ENCODE data around the gene ATP11A.

The ATP11A gene

GRCh38 chr13:112765731-112766130 lies 75.9 kb downstream of the ATP11A start:
- DNase-seq (ENCODE audit: low read depth, low spot score): no peak
- no peak overlapping the region for H3K4me3 ChIP-seq (ENCODE audit: insufficient read length, low read depth)
- H3K4me1 ChIP-seq (ENCODE audit: insufficient read depth, insufficient read length): peaks cover 5% of the 10 kb centered on the region
- no peaks in the 10 kb centered on the region for H3K9me3 ChIP-seq (ENCODE audit: insufficient read depth, low read length)
- H3K9ac ChIP-seq (ENCODE audit: insufficient read length, low read depth): no peak overlapping the region
- no peaks in the 10 kb centered on the region for H3K27me3 ChIP-seq (ENCODE audit: insufficient read depth, insufficient read length)
- no peaks in the 10 kb centered on the region for H3K36me3 ChIP-seq (ENCODE audit: insufficient read depth, insufficient read length, low read length)
- no peak for TF ChIP-seq SUZ12 (IDR thresholded peaks at IDR 0.05; ENCODE audit: extremely low read depth, insufficient read depth, insufficient read length)
- no peak for TF ChIP-seq ZNF274 (IDR thresholded peaks at IDR 0.05; ENCODE audit: low read depth, low read length)
- TF ChIP-seq YY1 (IDR thresholded peaks at IDR 0.05; ENCODE audit: insufficient read depth, insufficient read length): no peak

DNA sequence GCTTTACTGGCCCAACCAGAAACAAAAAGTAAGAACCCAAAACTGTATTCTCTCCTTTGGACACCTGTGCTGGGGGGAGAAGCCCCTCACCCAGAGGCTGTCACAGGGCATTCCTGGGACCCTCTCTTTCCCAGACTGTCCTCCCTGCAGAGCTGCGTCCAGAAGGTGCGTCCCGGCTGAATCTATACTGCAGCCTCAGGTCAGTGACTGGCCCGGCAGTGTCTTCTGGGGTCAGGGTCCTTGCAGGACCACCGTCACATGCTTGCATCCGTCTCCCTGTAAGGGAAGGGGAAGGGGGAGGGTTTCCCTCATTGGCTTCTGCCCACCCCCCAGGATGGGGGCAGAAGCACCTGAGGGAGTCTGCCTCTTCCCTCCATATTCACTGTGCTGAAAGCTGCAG lies 76.5 kb downstream of the ATP11A start:
- Histone ChIP-seq H3K9me3 (ENCODE audit: insufficient read depth, low read length) (no peaks in the 10 kb centered on the region), H3K4me3 (ENCODE audit: insufficient read length, low read depth) (no peak overlapping the region), H3K36me3 (ENCODE audit: insufficient read depth, insufficient read length, low read length) (no peaks in the 10 kb centered on the region), H3K27me3 (ENCODE audit: insufficient read depth, insufficient read length) (no peaks in the 10 kb centered on the region), H3K4me1 (ENCODE audit: insufficient read depth, insufficient read length) (peaks cover 5% of the 10 kb centered on the region), H3K9ac (ENCODE audit: insufficient read length, low read depth) (no peak overlapping the region)
- TF ChIP-seq SUZ12 (IDR thresholded peaks at IDR 0.05; ENCODE audit: extremely low read depth, insufficient read depth, insufficient read length) (no peak), YY1 (IDR thresholded peaks at IDR 0.05; ENCODE audit: insufficient read depth, insufficient read length) (no peak), ZNF274 (IDR thresholded peaks at IDR 0.05; ENCODE audit: low read depth, low read length) (no peak)
- no peak for DNase-seq (ENCODE audit: low read depth, low spot score)

DNA sequence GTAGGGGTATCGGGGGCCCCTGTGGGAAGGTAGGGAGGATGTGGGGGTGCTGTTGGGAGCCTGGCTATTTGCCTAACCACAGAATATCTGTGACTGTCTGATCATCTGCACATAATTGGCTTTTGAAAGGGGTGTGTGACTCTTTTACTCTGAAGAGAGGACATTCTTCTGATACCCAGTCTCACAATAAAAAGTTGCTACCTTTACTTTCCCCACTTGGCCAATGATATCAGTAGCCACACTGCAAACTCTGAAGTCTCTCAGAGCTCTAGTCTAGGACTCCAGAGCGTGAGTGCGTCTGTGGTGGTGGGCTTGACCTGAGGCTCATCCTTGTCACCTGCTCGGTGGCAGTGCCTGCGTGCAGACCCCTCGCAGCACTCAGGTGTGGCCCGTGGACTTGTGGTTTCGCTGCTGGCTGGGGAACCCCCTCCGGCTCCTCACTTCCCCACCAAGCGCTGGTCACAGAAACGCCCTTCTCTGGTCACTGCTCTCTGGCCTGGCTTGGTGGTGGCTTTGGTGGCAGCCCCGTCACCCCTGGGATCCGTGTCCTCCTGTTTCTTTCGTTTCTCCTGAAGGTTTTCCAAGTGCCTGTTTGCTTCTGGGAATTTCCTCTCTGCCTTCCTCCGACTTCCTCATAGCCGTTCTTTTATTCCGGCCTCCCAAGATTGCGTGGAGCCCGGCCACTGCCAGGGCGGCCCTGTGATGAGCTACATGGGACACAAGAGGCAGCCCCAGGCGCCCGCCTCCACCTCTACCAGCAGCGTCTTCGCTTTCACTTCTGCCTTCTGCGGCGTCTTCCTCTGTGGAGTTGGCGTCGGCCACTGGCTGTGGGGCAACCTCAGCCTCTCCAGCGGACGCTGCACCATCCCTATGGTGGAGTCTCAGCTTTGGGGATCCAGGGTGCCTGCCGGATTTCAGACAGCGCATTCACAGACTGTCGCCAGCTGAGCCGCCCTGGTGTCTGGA lies 78.0 kb downstream of the ATP11A start:
- TF ChIP-seq ZNF274 (IDR thresholded peaks at IDR 0.05; ENCODE audit: low read depth, low read length) (no peak), SUZ12 (IDR thresholded peaks at IDR 0.05; ENCODE audit: extremely low read depth, insufficient read depth, insufficient read length) (no peak), YY1 (IDR thresholded peaks at IDR 0.05; ENCODE audit: insufficient read depth, insufficient read length) (no peak)
- no peaks in the 10 kb centered on the region for H3K27me3 ChIP-seq (ENCODE audit: insufficient read depth, insufficient read length)
- H3K36me3 ChIP-seq (ENCODE audit: insufficient read depth, insufficient read length, low read length): no peaks in the 10 kb centered on the region
- DNase-seq (ENCODE audit: low read depth, low spot score): no peak
- H3K9me3 ChIP-seq (ENCODE audit: insufficient read depth, low read length): no peaks in the 10 kb centered on the region
- H3K9ac ChIP-seq (ENCODE audit: insufficient read length, low read depth): no peak overlapping the region
- peaks cover 5% of the 10 kb centered on the region for H3K4me1 ChIP-seq (ENCODE audit: insufficient read depth, insufficient read length)
- H3K4me3 ChIP-seq (ENCODE audit: insufficient read length, low read depth): no peak overlapping the region

DNA sequence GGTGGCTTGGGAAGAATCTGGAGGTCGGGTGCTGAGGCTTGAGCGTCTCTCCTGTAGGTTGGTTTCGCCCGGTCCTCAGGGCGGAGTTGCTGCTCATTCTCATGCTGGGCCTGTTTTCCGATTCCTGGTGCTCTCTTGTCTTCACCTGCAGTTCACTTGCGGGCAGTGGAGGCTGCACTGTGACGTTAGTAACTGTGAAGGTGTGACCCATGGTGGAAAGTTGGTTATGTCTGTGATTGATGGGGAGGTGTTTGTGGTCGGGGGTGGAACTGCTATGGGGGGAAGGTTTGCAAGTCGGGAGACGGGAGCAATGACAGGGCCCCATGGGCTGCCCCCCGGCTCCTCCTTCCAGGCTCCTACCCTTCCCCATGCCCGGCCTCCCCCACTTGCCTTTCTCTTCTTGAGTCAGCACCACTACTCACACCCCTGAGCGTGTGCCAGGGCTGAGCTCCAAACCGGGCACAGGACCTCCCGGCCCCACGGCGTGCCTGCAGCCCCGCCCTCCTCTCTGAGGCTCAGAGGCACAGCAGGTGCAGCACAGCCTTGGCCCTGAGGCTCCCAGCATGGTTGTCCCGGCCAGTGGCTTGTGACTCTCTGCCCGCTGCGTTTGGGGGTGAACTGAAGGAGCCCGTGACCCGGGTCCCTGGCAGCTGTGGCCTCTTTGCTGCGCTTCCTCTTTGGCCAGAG lies 79.1 kb downstream of the ATP11A start:
- TF ChIP-seq ZNF274 (IDR thresholded peaks at IDR 0.05; ENCODE audit: low read depth, low read length) (no peak), SUZ12 (IDR thresholded peaks at IDR 0.05; ENCODE audit: extremely low read depth, insufficient read depth, insufficient read length) (no peak), YY1 (IDR thresholded peaks at IDR 0.05; ENCODE audit: insufficient read depth, insufficient read length) (no peak)
- H3K4me3 ChIP-seq (ENCODE audit: insufficient read length, low read depth): no peak overlapping the region
- no peak for DNase-seq (ENCODE audit: low read depth, low spot score)
- H3K9me3 ChIP-seq (ENCODE audit: insufficient read depth, low read length): no peaks in the 10 kb centered on the region
- no peak overlapping the region for H3K9ac ChIP-seq (ENCODE audit: insufficient read length, low read depth)
- H3K36me3 ChIP-seq (ENCODE audit: insufficient read depth, insufficient read length, low read length): no peaks in the 10 kb centered on the region
- no peaks in the 10 kb centered on the region for H3K27me3 ChIP-seq (ENCODE audit: insufficient read depth, insufficient read length)
- H3K4me1 ChIP-seq (ENCODE audit: insufficient read depth, insufficient read length): peaks cover 5% of the 10 kb centered on the region

DNA sequence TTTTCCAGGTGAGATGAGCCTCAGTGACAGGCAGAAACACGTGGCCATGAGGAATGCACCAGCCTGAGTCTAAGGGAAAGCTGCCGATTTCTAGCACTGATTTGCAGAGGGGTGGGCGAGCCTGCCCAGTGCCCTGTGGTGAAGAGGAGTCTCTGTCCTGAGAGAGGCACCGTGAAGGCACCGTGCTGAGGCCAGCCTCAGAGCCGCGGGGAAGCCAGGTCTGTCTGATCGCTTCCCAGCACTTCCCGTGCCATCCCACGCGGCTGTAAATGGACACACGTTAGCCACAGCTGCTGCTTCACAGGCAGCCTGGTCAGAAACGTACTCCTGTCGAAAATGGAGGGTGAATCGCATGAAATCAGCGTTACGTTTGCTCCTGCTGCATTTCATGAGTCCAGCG lies 79.8 kb downstream of the ATP11A start:
- no peaks in the 10 kb centered on the region for H3K9me3 ChIP-seq (ENCODE audit: insufficient read depth, low read length)
- H3K4me3 ChIP-seq (ENCODE audit: insufficient read length, low read depth): no peak overlapping the region
- DNase-seq (ENCODE audit: low read depth, low spot score): no peak
- TF ChIP-seq ZNF274 (IDR thresholded peaks at IDR 0.05; ENCODE audit: low read depth, low read length) (no peak), SUZ12 (IDR thresholded peaks at IDR 0.05; ENCODE audit: extremely low read depth, insufficient read depth, insufficient read length) (no peak), YY1 (IDR thresholded peaks at IDR 0.05; ENCODE audit: insufficient read depth, insufficient read length) (no peak)
- H3K27me3 ChIP-seq (ENCODE audit: insufficient read depth, insufficient read length): no peaks in the 10 kb centered on the region
- H3K36me3 ChIP-seq (ENCODE audit: insufficient read depth, insufficient read length, low read length): peaks cover 2% of the 10 kb centered on the region
- H3K9ac ChIP-seq (ENCODE audit: insufficient read length, low read depth): no peak overlapping the region
- H3K4me1 ChIP-seq (ENCODE audit: insufficient read depth, insufficient read length): peaks cover 5% of the 10 kb centered on the region

DNA sequence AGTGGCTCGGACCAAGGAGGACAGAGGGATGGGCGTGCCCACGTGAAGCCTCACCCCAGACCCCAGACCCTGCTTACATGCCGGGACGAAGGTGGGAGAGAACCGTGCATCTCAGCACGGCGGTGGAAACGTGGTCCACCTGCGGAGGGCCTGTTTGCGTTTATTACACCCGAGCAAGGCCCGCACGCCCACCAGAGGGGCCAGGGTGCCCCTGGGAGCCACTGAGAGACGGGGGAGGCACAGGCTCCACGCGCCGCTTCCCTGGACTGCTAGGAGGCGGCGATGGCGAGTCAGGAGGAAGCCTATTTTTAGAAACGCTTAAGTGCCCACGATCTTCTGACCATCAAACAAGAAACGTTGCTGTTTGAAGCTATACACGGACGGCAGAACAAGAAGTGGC lies 80.7 kb downstream of the ATP11A start:
- peaks cover 9% of the 10 kb centered on the region for H3K4me1 ChIP-seq (ENCODE audit: insufficient read depth, insufficient read length)
- DNase-seq (ENCODE audit: low read depth, low spot score): no peak
- no peaks in the 10 kb centered on the region for H3K9me3 ChIP-seq (ENCODE audit: insufficient read depth, low read length)
- TF ChIP-seq SUZ12 (IDR thresholded peaks at IDR 0.05; ENCODE audit: extremely low read depth, insufficient read depth, insufficient read length) (no peak), YY1 (IDR thresholded peaks at IDR 0.05; ENCODE audit: insufficient read depth, insufficient read length) (no peak), ZNF274 (IDR thresholded peaks at IDR 0.05; ENCODE audit: low read depth, low read length) (no peak)
- no peak overlapping the region for H3K4me3 ChIP-seq (ENCODE audit: insufficient read length, low read depth)
- peaks cover 7% of the 10 kb centered on the region for H3K36me3 ChIP-seq (ENCODE audit: insufficient read depth, insufficient read length, low read length)
- no peak overlapping the region for H3K9ac ChIP-seq (ENCODE audit: insufficient read length, low read depth)
- no peaks in the 10 kb centered on the region for H3K27me3 ChIP-seq (ENCODE audit: insufficient read depth, insufficient read length)

Data from NT2/D1 (cell line).